Ishikawa (cell line): Measurements from ENCODE around the gene ZBTB8A.

Source experiments
- CEBPB ChIP-seq: IDR thresholded peaks from 2 replicates; pipeline ENCODE4 v1.6.1; 2012
- CREB1 ChIP-seq: IDR thresholded peaks from 2 replicates; pipeline ENCODE4 v1.6.1; 2012; ENCODE audit warnings: low read depth
- EGR1 ChIP-seq: IDR thresholded peaks from 2 replicates; pipeline ENCODE4 v1.6.1; 2012
- EP300 ChIP-seq: IDR thresholded peaks from 2 replicates; pipeline ENCODE4 v1.6.1; 2012; ENCODE audit warnings: borderline replicate concordance
- FOXM1 ChIP-seq: IDR thresholded peaks from 2 replicates; pipeline ENCODE4 v1.6.1; 2012; ENCODE audit warnings: low read depth, borderline replicate concordance
- NFIC ChIP-seq: IDR thresholded peaks from 2 replicates; pipeline ENCODE4 v1.6.1; 2012
- RAD21 ChIP-seq: IDR thresholded peaks from 2 replicates; pipeline ENCODE4 v1.6.1; 2012; ENCODE audit warnings: low read depth
- TAF1 ChIP-seq: IDR thresholded peaks from 2 replicates; pipeline ENCODE4 v1.6.1; 2012; ENCODE audit warnings: low read depth, mild to moderate bottlenecking
- TCF12 ChIP-seq: IDR thresholded peaks from 2 replicates; pipeline ENCODE4 v1.6.1; 2012; ENCODE audit warnings: low read depth
- TEAD4 ChIP-seq: IDR thresholded peaks from 2 replicates; pipeline ENCODE4 v1.6.1; 2012
- YY1 ChIP-seq: IDR thresholded peaks from 2 replicates; pipeline ENCODE4 v1.6.1; 2012; ENCODE audit warnings: low read depth
- ZBTB7A ChIP-seq: IDR thresholded peaks from 2 replicates; pipeline ENCODE4 v1.6.1; 2012; ENCODE audit warnings: low read depth
- TF ChIP-seq, protein P1 (sequence below): IDR thresholded peaks from 2 replicates; pipeline ENCODE4 v1.6.1; 2012; ENCODE audit warnings: low read depth, mild to moderate bottlenecking
- TF ChIP-seq, protein P2 (sequence below): IDR thresholded peaks from 2 replicates; pipeline ENCODE4 v1.6.1; 2012
- TF ChIP-seq, protein P3 (sequence below): IDR thresholded peaks from 2 replicates; pipeline ENCODE4 v1.6.1; 2012

The ZBTB8A gene

DNA sequence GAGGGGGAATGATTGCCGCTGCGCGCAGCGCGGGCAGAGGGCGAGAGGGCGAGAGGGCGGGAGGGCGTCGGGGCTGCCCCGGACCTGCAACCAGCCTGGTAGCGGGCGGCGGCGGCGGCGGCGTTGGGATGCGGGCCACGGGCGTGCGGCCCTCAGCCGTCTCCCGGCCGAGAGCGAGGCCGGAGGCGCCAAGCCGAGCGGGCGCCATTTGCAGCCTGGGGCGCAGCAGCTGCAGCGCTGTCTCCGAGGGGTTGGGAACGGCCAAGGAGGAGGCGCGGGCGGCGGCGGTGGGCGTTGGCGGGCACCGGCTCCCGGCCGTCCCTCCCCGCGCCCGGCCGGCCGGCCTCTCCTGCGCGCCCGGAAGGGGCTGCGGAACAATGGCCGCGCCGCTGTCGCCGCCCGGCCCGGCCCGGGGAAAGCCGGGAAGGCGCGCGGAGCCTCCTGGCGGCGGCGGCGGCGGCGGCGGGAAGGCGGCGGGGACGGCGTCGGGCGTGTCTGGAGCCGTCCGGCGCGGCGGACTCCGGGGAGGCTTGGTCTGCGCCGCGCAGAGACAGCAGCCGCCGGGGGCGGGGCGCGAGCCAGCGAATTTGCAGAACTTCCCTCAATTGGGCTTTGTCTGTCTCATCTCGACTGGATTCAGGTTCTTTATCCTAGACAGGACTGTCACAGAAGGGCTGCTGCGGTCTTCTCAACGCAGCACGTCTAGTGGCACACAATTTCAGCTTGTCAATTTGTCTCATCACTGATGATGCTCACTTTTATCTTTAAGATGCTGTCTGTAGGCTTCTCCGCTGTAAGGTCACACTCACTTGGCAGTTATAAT lies 38.6 kb upstream of the ZBTB8A start:
- TF ChIP-seq FOXM1 (no peak), TEAD4 (no peak), NFIC (no peak), TAF1 (no peak; the same call in 1 of the 2 replicates), EGR1 (peak; percentile 24; the same call in 1 of the 2 replicates), YY1 (peak; percentile 85), ZBTB7A (no peak), RAD21 (no peak), TCF12 (no peak), CREB1 (no peak), EP300 (no peak; the same call in 1 of the 2 replicates), CEBPB (no peak)
- TF ChIP-seq, protein P1, sequence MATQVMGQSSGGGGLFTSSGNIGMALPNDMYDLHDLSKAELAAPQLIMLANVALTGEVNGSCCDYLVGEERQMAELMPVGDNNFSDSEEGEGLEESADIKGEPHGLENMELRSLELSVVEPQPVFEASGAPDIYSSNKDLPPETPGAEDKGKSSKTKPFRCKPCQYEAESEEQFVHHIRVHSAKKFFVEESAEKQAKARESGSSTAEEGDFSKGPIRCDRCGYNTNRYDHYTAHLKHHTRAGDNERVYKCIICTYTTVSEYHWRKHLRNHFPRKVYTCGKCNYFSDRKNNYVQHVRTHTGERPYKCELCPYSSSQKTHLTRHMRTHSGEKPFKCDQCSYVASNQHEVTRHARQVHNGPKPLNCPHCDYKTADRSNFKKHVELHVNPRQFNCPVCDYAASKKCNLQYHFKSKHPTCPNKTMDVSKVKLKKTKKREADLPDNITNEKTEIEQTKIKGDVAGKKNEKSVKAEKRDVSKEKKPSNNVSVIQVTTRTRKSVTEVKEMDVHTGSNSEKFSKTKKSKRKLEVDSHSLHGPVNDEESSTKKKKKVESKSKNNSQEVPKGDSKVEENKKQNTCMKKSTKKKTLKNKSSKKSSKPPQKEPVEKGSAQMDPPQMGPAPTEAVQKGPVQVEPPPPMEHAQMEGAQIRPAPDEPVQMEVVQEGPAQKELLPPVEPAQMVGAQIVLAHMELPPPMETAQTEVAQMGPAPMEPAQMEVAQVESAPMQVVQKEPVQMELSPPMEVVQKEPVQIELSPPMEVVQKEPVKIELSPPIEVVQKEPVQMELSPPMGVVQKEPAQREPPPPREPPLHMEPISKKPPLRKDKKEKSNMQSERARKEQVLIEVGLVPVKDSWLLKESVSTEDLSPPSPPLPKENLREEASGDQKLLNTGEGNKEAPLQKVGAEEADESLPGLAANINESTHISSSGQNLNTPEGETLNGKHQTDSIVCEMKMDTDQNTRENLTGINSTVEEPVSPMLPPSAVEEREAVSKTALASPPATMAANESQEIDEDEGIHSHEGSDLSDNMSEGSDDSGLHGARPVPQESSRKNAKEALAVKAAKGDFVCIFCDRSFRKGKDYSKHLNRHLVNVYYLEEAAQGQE: no peak
- TF ChIP-seq, protein P2, sequence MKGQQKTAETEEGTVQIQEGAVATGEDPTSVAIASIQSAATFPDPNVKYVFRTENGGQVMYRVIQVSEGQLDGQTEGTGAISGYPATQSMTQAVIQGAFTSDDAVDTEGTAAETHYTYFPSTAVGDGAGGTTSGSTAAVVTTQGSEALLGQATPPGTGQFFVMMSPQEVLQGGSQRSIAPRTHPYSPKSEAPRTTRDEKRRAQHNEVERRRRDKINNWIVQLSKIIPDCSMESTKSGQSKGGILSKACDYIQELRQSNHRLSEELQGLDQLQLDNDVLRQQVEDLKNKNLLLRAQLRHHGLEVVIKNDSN: no peak
- TF ChIP-seq, protein P3, sequence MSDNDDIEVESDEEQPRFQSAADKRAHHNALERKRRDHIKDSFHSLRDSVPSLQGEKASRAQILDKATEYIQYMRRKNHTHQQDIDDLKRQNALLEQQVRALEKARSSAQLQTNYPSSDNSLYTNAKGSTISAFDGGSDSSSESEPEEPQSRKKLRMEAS: no peak

DNA sequence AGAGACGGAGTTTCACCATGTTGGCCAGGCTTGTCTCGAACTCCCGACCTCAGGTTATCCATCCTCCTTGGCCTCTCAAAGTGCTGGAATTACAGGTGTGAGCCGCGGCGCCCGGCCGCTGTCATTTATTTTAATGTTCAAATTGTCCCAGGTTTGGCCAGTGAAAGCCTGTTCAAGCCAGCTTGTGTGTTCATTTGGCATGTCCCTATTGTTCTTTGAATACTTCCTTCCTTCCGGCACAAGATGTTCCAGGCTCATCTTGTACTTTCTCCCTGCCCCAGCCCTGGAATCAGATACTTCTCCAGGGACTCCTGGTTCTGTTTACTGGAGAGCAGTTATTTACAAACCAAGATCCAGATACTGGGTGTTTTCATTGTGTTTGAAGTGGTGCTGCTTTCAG lies 37.4 kb upstream of the ZBTB8A start:
- TF ChIP-seq EGR1 (no peak), FOXM1 (no peak), TEAD4 (no peak)

DNA sequence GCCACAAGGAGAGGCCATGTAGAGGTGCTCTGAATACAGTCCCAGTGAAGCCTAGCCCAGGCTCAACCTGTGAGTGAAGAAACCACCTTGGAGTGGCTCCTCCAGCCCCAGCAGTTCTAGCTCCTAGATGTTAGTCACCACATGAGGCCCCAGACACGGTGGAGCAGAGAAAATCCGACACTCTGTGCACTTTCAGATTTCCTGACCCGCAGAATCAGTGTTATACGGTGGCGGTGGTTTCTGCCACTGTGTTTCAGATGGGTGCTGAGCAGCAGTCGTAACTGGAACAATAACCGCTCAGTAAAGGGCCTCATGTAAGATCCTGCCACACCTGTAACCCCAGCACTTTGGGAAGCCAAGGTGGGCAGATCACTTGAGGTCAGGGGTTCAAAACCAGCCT lies 36.1 kb upstream of the ZBTB8A start:
- no peak for TF ChIP-seq RAD21
- no peak for TF ChIP-seq CEBPB
- TF ChIP-seq, protein P1: no peak
- TF ChIP-seq EGR1: no peak
- TF ChIP-seq TCF12: no peak
- TF ChIP-seq ZBTB7A: no peak
- no peak for TF ChIP-seq YY1
- TF ChIP-seq EP300: no peak
- TF ChIP-seq NFIC: no peak
- TF ChIP-seq, protein P3: no peak
- TF ChIP-seq FOXM1: no peak
- TF ChIP-seq, protein P2: no peak
- no peak for TF ChIP-seq TAF1
- TF ChIP-seq TEAD4: no peak
- no peak for TF ChIP-seq CREB1

DNA sequence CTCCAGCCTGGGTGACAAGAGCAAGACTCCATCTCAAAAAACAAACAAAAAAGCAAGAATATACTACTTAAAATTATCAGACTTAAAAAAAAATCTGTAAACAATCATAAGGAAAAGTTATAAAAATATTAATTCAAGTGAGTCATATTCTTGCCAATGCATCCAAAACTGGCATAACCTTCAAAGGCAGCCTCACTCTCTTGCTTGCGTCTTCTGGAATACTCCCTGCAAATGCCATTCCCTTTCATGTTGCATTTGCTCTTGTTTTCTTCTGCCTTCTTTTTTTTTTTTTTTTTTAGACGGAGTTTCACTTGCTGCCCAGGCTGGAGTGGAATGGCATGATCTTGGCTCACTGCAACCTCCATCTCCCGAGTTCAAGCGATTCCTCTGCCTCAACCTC lies 32.2 kb upstream of the ZBTB8A start:
- TF ChIP-seq, protein P1: no peak
- TF ChIP-seq EGR1 (no peak), TCF12 (no peak)
- TF ChIP-seq, protein P3: no peak
